Tibial artery (tissue), 4 donors: ENCODE data around the gene AKR7A3.

Source experiments
- DNase-seq, 2 donors: peaks; one replicate each; pipeline ENCODE4 v3.0.0-alpha.2; 2019
- H3K27ac ChIP-seq, 2 donors: fragments of 200-600 bp; sonication (generic) in 1 of 2; 1 replicate in 1 of 2; 2 replicates in 1 of 2; pipeline ENCODE4 v1.5.1; 2018 to 2019; ENCODE audit warnings: mild to moderate bottlenecking in 1 of 2
- H3K27me3 ChIP-seq, 2 donors: fragments of 200-600 bp; sonication (generic) in 1 of 2; one replicate each; pipeline versions ENCODE4 v1.5.1 to v1.6.0; 2016 to 2019
- H3K36me3 ChIP-seq, 3 donors: fragments of 200-600 bp; sonication (generic) in 2 of 3; one replicate each; pipeline ENCODE4 v1.5.1; 2016 to 2019; ENCODE audit warnings: mild to moderate bottlenecking in 2 of 3
- H3K4me1 ChIP-seq, 4 donors: fragments of 200-600 bp; sonication (generic) in 2 of 4; 1 replicate in 3 of 4; 2 replicates in 1 of 4; pipeline ENCODE4 v1.5.1; 2016 to 2019
- H3K4me3 ChIP-seq, 2 donors: fragments of 200-600 bp; sonication (generic) in 1 of 2; 1 replicate in 1 of 2; 2 replicates in 1 of 2; pipeline ENCODE4 v1.5.1; 2018 to 2019; ENCODE audit warnings: mild to moderate bottlenecking in 2 of 2
- H3K9me3 ChIP-seq, 3 donors: fragments of 200-600 bp; sonication (generic) in 1 of 3; one replicate each; pipeline ENCODE4 v1.5.1; 2016 to 2019
- intact Hi-C: fragments of 100-400 bp; cut with DNase I; formaldehyde crosslinking; loops from one replicate; pipeline ENCODE4 v1.15.0; 2023; ENCODE audit warnings: low total_unique reads
- TF ChIP-seq, protein P1 (sequence below), 2 experiments: fragments of 200-600 bp in 1 of 2; fragments of 450-650 bp in 1 of 2; IDR thresholded peaks; one replicate each; pipeline ENCODE4 v1.5.1; 2017 to 2019; ENCODE audit warnings: antibody characterized with exemption in 2 of 2, mild to moderate bottlenecking in 1 of 2, moderate library complexity in 1 of 2

The AKR7A3 gene

DNA sequence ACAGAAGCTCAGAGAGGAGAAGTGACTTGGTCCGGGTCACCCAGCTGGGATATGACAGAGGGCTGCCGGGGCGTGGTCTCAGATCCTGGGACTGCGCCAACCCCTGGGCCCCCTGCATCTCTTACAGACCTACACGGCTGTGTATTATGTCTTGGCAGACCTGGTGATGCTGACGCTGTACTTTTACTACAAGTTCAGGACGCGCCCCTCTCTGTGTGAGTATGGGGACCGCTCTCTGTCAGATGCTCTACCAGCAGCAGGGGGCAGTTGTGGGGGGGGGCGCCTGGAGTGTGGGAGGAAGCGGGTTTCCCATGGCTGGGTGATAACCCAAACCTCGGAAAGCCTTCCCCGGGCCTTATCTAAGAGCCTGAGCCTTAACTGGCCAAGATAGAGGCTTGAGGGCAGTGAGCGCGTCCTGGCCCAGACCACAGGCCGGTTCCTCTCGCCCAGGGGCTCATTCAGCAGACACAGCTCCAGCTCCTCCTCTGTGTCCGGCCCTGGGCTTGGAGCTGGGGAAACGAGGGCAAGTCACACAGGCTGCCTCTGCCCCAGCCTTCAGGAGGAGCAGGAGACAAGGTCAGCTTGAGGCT lies 36.9 kb upstream of the AKR7A3 start:
- no peak overlapping the region for H3K4me3 ChIP-seq
- H3K36me3 ChIP-seq = peaks cover 22 to 90% (median 63%) of the 10 kb centered on the region in 3 donors
- H3K27me3 ChIP-seq = no peaks in the 10 kb centered on the region
- TF ChIP-seq, protein P1, sequence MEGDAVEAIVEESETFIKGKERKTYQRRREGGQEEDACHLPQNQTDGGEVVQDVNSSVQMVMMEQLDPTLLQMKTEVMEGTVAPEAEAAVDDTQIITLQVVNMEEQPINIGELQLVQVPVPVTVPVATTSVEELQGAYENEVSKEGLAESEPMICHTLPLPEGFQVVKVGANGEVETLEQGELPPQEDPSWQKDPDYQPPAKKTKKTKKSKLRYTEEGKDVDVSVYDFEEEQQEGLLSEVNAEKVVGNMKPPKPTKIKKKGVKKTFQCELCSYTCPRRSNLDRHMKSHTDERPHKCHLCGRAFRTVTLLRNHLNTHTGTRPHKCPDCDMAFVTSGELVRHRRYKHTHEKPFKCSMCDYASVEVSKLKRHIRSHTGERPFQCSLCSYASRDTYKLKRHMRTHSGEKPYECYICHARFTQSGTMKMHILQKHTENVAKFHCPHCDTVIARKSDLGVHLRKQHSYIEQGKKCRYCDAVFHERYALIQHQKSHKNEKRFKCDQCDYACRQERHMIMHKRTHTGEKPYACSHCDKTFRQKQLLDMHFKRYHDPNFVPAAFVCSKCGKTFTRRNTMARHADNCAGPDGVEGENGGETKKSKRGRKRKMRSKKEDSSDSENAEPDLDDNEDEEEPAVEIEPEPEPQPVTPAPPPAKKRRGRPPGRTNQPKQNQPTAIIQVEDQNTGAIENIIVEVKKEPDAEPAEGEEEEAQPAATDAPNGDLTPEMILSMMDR (IDR thresholded peaks at IDR 0.05) = no peak
- no peaks in the 10 kb centered on the region for H3K4me1 ChIP-seq
- DNase-seq = no peak
- intact Hi-C loops = no loop called here
- no peak overlapping the region for H3K27ac ChIP-seq
- no peaks in the 10 kb centered on the region for H3K9me3 ChIP-seq

DNA sequence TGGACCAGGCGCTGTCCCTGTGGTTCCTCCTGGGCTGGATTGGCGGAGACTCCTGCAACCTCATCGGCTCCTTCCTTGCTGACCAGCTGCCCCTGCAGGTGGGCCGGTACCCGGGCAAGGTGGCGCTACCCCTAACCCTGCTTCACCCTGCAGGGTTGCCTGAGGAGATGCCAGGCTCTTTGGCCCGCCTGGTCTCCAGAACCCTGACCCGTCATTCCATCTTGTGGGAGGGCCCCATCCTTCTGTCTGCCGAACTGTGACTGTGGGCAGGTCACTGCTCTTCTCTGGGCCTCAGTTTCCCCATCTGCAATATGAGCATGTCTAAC lies 36.1 kb upstream of the AKR7A3 start:
- peaks cover 22 to 89% (median 63%) of the 10 kb centered on the region in 3 donors for H3K36me3 ChIP-seq
- intact Hi-C loops = no loop called here
- H3K27me3 ChIP-seq = no peaks in the 10 kb centered on the region
- no peak overlapping the region for H3K27ac ChIP-seq
- no peak for DNase-seq
- H3K4me3 ChIP-seq = no peak overlapping the region
- TF ChIP-seq, protein P1 (IDR thresholded peaks at IDR 0.05) = no peak
- H3K9me3 ChIP-seq = no peaks in the 10 kb centered on the region
- no peaks in the 10 kb centered on the region for H3K4me1 ChIP-seq

DNA sequence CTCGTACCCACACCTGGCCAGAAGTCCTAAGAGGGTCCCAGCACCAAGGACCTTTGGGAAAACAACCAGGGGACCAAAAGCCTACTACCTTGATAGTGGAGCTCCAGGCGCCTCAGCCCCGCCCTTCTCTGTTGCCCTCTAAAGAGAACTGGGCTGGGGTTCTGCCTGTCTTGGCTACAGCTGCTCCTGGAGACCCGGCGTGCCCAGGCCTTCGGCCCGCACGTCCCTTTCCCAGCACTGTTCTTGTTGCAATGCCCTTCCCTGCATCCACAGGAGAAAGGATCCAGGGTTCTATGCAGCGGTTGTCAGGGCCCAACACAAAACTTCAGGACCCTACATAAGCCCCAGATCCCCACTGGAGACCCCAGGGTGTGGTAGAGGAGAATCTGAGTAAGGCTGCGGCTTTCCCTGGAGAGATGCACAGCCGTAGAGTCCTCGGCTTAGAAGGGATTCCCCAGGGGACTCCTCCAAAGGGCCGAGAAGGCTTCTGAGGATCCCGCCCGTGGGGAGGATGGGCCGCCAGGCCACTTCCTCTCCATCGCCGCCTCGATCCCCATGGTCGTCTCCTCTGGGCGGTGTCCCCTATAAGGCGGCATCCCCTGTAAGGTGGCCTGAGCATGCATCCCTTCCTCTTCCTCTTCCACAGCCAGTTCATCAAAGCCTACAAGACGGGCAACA lies 35.6 kb upstream of the AKR7A3 start:
- H3K9me3 ChIP-seq = no peaks in the 10 kb centered on the region
- TF ChIP-seq, protein P1 (IDR thresholded peaks at IDR 0.05) = no peak
- H3K27me3 ChIP-seq = no peaks in the 10 kb centered on the region
- peaks cover 22 to 89% (median 63%) of the 10 kb centered on the region in 3 donors for H3K36me3 ChIP-seq
- no peaks in the 10 kb centered on the region for H3K4me1 ChIP-seq
- no peak overlapping the region for H3K4me3 ChIP-seq
- H3K27ac ChIP-seq = no peak overlapping the region
- DNase-seq = no peak
- intact Hi-C loops = no loop called here

DNA sequence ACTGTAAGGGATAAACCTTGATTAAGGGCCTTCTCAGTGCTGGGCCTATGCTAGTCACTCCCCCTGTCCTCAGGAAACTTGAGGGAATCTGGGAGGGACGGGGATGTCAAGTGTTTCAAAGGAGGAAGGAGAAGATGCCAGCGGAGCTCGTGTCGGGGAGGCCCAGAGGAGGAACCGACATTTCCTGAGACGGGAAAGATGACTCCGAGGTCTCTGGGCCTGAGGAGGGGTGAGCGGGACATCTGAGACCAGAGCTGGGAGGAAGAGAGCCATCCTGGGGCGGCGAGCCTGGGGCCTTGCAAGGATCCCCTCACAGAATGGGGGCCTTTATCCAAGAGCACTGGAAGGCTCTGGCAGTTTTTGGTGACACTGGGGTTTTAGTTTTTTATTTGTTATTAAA lies 33.9 kb upstream of the AKR7A3 start:
- Histone ChIP-seq H3K9me3 (no peaks in the 10 kb centered on the region), H3K4me3 (no peak overlapping the region), H3K4me1 (no peaks in the 10 kb centered on the region), H3K27me3 (no peaks in the 10 kb centered on the region), H3K27ac (no peak overlapping the region), H3K36me3 (peaks cover 22 to 87% (median 55%) of the 10 kb centered on the region in 3 donors)
- DNase-seq = peak in 1 of 2 donors; percentile 59
- intact Hi-C loops = no loop called here
- TF ChIP-seq, protein P1 (IDR thresholded peaks at IDR 0.05) = no peak

DNA sequence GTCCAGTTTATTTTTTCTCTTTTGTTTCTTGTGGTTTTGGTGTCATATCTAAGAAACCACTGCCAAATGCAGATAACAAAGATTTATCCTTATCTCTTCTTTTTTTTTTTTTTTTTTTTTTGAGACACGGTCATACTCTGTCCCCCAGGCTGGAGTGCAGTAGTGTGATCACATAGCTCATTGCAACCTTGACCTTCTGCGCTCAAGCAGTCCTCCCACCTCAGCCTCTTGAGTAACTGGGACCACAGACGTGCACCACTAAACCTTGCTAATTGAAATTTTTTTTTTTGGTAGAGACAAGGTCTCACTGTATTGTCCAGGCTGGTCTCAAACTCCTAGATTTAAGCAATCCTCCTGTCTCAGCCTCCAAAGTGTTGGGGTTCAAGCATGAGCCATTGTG lies 32.5 kb upstream of the AKR7A3 start:
- Histone ChIP-seq H3K4me1 (peaks cover 0 to under 1% (median 0%) of the 10 kb centered on the region in 4 donors), H3K27me3 (no peaks in the 10 kb centered on the region), H3K36me3 (peaks cover 15 to 73% (median 41%) of the 10 kb centered on the region in 3 donors), H3K4me3 (no peak overlapping the region), H3K9me3 (no peaks in the 10 kb centered on the region), H3K27ac (no peak overlapping the region)
- no peak for DNase-seq
- TF ChIP-seq, protein P1 (IDR thresholded peaks at IDR 0.05) = no peak
- intact Hi-C loops = no loop called here
